Heart right ventricle (tissue), 16 donors: ENCODE measurements around the gene SHROOM3. TPM values are rescaled to one million over a fixed set of nuclear protein-coding genes. Genes with fewer than 3 reads are reported as not detected.
A peak's percentile ranks its signal among the peaks of the same experiment; 100 is the strongest.

Experiments used
- ATAC-seq, 8 donors: fragments of 200-7000 bp; cut with Tn5 transposase; one replicate each; pipeline ENCODE4 v1.9.1; 2020; ENCODE audit warnings: mild to moderate bottlenecking in 8 of 8, moderate library complexity in 8 of 8, moderate number of reproducible peaks in 1 of 8
- DNase-seq, 2 donors: peaks; one replicate each; pipeline ENCODE4 v3.0.0-alpha.2; 2020
- H3K27ac ChIP-seq, 10 donors: fragments of 200-600 bp; sonication (generic) in 2 of 10; one replicate each; pipeline versions ENCODE4 v1.5.0 to v1.8.0; 2020 to 2022; ENCODE audit warnings: mild to moderate bottlenecking in 3 of 10
- H3K27me3 ChIP-seq, 7 donors: fragments of 200-600 bp; one replicate each; pipeline ENCODE4 v1.8.0; 2021 to 2022; ENCODE audit warnings: mild to moderate bottlenecking in 2 of 7
- H3K36me3 ChIP-seq, 9 donors: fragments of 200-600 bp; sonication (generic) in 1 of 9; one replicate each; pipeline versions ENCODE4 v1.5.0 to v1.8.0; 2020 to 2022; ENCODE audit warnings: mild to moderate bottlenecking in 2 of 9
- H3K4me1 ChIP-seq, 9 donors: fragments of 200-600 bp; sonication (generic) in 1 of 9; one replicate each; pipeline versions ENCODE4 v1.5.0 to v1.8.0; 2020 to 2022; ENCODE audit warnings: mild to moderate bottlenecking in 4 of 9
- H3K4me3 ChIP-seq, 10 donors: fragments of 200-600 bp; sonication (generic) in 2 of 10; one replicate each; pipeline versions ENCODE4 v1.5.0 to v1.8.0; 2020 to 2022; ENCODE audit warnings: mild to moderate bottlenecking in 7 of 10, moderate library complexity in 2 of 10
- H3K9me3 ChIP-seq, 11 donors: fragments of 200-600 bp in 10 of 11; sonication (generic) in 2 of 11; one replicate each; pipeline versions ENCODE4 v1.5.0 to v1.8.0; 2013 to 2022; ENCODE audit warnings: mild to moderate bottlenecking in 2 of 11, control low read depth in 1 of 11, moderate library complexity in 1 of 11
- WGBS, 2 donors: extraction: QIAGEN DNeasy Blood & Tissue Kit; methylation state at CpG; one replicate each; pipeline ENCODE4 v1.1.7; 2013; ENCODE audit warnings: inconsistent platforms in 1 of 2; 5-methylcytosine and 5-hydroxymethylcytosine counted together
- intact Hi-C, 10 donors: fragments of 100-400 bp; cut with DNase I; formaldehyde crosslinking; loops; one replicate each; pipeline versions ENCODE4 v1.11.1 to v1.14.2; 2022
- polyA plus RNA-seq, 2 donors: library from polyadenylated mRNA; stranded (reverse); fragments of 200-250 nt; gene quantifications; one replicate each; pipeline ENCODE4 v1.2.3, GENCODE V29; 2013
- total RNA-seq, 10 donors: library from RNA; stranded (reverse); fragmentation: NEBNext Ultra II Directional in 3 of 10; extraction: Animal tissue kit (Norgen Biotek cat#: 25700) in 3 of 10; gene quantifications; one replicate each; pipeline versions ENCODE4 v1.2.1 to v1.2.4, GENCODE V29; 2021 to 2023
- TF ChIP-seq, protein P1 (sequence below), 9 donors: fragments of 200-600 bp; sonication (generic) in 2 of 9; IDR thresholded peaks; one replicate each; pipeline versions ENCODE4 v1.5.0 to v1.8.0; 2021 to 2022; ENCODE audit warnings: antibody characterized with exemption in 9 of 9, mild to moderate bottlenecking in 5 of 9, moderate library complexity in 1 of 9
- donor health status: Arrhythmogenic right ventricular cardiomyopathy.
- donor health status: ischemic (EF 13 %, LVEDD 7.1; RV severe dilation, severe dysfunction).
- donor health status: healthy with polysubstance abuse.
- donor health status: DM: no; HTN: yes; CAD: no.
- donor health status: DM: no; HTN: no; CAD: no.
- donor health status: ischemic (EF 25% LVEDD 6.9; RV normal size, moderate dysfunction).
- donor health status: ischemic (EF 25% LVEDD 5.7; RV mildly dilated, moderate dysfunction).
- donor health status: healthy.
- donor health status: DM: yes; HTN: yes; CAD: no.
- donor health status: Ischemic cardiomyopathy.
- donor health status: ischemic (EF 35%, LVEDD 5.7; RV mildly dilated, moderate dysfunction).
- donor health status: nonischemic (EF 11% LVEDD 7.7; RV severe dilation, severe dysfunction).
- donor health status: DM: yes; HTN: yes; CAD: no.
- donor health status: PGD.
- donor health status: ischemic (EF 29% LVEDD 5.4; RV normal size, mild dysfunction).
- donor health status: nonischemic (EF 23%, LVEDD 6.1; RV moderate dilation, normal function).

Gene SHROOM3
- total and polyA plus RNA-seq, 12 donors, result 1.7 to 33.3 (median 15.9) TPM

DNA sequence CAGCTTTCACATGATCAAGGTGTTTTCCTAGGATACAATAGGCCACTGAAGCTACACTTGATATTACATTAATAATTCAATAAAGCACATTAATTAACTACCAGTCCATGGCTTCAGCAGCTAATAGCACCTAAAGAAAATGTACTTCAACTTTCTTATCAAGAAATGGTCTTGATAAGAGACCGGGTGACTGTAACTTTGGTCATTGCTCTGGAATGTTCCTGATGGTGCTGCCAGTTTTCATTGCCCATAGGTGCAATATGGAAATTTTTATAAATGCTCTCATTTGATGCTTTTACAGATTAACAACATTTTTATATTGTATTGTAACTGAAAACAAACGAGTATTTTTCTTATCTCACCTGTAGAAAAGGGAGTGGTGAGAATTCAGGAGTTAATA lies 165.4 kb downstream of the SHROOM3 start:
- ATAC-seq (no peak), DNase-seq (no peak)
- Histone ChIP-seq H3K4me1 (peaks cover 2 to 42% (median 20%) of the 10 kb centered on the region in 9 donors), H3K27me3 (no peaks in the 10 kb centered on the region), H3K9me3 (no peaks in the 10 kb centered on the region), H3K36me3 (no peaks in the 10 kb centered on the region), H3K4me3 (no peak overlapping the region), H3K27ac (no peak overlapping the region)
- TF ChIP-seq, protein P1, sequence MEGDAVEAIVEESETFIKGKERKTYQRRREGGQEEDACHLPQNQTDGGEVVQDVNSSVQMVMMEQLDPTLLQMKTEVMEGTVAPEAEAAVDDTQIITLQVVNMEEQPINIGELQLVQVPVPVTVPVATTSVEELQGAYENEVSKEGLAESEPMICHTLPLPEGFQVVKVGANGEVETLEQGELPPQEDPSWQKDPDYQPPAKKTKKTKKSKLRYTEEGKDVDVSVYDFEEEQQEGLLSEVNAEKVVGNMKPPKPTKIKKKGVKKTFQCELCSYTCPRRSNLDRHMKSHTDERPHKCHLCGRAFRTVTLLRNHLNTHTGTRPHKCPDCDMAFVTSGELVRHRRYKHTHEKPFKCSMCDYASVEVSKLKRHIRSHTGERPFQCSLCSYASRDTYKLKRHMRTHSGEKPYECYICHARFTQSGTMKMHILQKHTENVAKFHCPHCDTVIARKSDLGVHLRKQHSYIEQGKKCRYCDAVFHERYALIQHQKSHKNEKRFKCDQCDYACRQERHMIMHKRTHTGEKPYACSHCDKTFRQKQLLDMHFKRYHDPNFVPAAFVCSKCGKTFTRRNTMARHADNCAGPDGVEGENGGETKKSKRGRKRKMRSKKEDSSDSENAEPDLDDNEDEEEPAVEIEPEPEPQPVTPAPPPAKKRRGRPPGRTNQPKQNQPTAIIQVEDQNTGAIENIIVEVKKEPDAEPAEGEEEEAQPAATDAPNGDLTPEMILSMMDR (IDR thresholded peaks at IDR 0.05), result no peak
- intact Hi-C loops, result loop anchor here in 1 of 10 donors (10.0 kb wide), 1 partner anchor 154 kb away; no protein-coding TSS in a partner anchor
- 29 to 34% methylated on average over 2 of the region's 2 CpGs for whole genome bisulfite sequencing, 2 donors

DNA sequence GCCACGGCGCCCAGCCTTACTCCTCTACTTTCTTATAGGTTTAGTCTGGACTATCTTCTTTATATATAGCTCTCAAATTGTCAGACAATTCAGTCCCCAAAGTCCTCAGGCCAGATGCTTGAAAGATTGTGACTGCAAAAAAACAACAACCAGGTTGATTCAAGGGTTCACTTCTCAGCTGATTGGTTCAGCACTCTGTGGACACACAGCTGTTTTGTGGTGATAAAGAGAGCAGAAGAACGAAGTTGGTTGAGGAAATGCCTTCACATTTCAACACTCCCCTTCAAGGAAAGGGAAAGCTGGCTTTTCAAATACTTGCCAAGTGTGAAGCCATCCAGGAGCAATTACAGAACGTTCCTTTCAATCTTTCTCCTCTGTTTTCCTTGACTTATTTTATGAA lies 166.8 kb downstream of the SHROOM3 start:
- H3K27ac ChIP-seq, result no peak overlapping the region
- DNase-seq (no peak), ATAC-seq (peak in 4 of 8 donors; percentile 15 to 67 (median 34))
- no peaks in the 10 kb centered on the region for H3K36me3 ChIP-seq
- no peak overlapping the region for H3K4me3 ChIP-seq
- 40 to 43% methylated on average over 4 of the region's 4 CpGs for WGBS, 2 donors
- intact Hi-C loops, result loop anchor here in 1 of 10 donors (10.0 kb wide), 1 partner anchor 153 kb away; no protein-coding TSS in a partner anchor
- no peaks in the 10 kb centered on the region for H3K27me3 ChIP-seq
- TF ChIP-seq, protein P1 (IDR thresholded peaks at IDR 0.05), result no peak
- H3K9me3 ChIP-seq, result no peaks in the 10 kb centered on the region
- H3K4me1 ChIP-seq, result peaks cover 2 to 43% (median 17%) of the 10 kb centered on the region in 9 donors

DNA sequence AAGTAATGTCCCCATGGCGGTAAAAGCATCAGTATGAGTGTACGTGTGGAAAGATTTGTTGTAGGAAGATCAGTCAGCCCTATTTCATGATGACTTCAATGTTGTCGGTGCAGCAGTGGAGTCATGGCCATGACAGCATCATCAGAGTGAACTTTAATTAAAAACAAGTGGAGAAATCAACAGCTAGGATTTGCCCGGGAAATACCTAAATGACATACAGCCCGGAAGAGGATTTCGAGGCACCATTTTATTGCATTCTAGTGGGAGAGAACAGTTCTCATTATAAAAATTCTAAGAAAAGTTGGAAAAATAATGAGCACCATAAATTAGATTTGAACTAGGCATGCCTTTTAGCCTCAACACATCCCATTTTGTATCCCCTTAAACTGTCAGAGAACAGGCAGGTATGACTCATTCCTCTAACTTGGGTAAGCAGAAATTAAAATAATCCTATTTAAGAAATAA lies 170.1 kb downstream of the SHROOM3 start:
- Histone ChIP-seq H3K4me3 (no peak overlapping the region), H3K27ac (no peak overlapping the region), H3K27me3 (no peaks in the 10 kb centered on the region), H3K9me3 (no peaks in the 10 kb centered on the region), H3K36me3 (no peaks in the 10 kb centered on the region), H3K4me1 (peaks cover 2 to 51% (median 21%) of the 10 kb centered on the region in 9 donors)
- intact Hi-C loops, result loop anchor here in 1 of 10 donors (10.0 kb wide), 1 partner anchor 150 kb away; no protein-coding TSS in a partner anchor
- DNase-seq (no peak), ATAC-seq (peak in 2 of 8 donors; percentile 32 to 37)
- TF ChIP-seq, protein P1 (IDR thresholded peaks at IDR 0.05), result no peak
- 67 to 71% methylated on average over 6 of the region's 6 CpGs for WGBS, 2 donors

DNA sequence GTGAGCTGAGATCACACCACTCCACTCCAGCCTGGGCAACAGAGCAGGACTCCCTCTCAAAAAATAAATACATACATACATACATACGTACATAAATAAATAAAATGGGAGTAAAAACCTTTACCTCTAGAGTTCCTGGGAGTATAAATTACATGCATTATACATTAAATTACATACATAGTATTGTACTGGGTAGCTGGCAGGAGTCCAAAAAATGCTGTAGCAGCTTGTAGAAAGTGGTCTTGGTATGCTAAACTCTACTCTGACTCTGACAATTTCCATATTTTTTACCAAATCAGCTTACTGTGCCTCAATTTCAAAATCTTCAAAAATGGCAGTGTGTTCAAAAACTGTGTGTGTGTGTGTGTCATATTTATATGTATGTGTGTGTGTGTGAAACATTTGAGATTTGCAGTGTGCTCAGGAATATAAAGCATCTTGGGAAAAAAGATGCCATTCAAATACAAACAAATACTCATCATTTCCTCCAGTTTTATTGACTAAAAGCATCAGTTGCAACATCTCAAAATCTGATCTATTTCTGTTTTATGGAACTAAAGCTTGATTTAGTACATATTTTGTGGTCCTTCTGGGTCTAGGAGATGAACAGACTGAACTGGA lies 171.7 kb downstream of the SHROOM3 start:
- peaks cover 2 to 49% (median 21%) of the 10 kb centered on the region in 9 donors for H3K4me1 ChIP-seq
- TF ChIP-seq, protein P1 (IDR thresholded peaks at IDR 0.05), result no peak
- no peaks in the 10 kb centered on the region for H3K9me3 ChIP-seq
- intact Hi-C loops, result loop anchor here in 1 of 10 donors (10.0 kb wide), 1 partner anchor 148 kb away; no protein-coding TSS in a partner anchor
- 85 to 96% methylated on average over 1 of the region's 1 CpG for WGBS, 2 donors
- ATAC-seq (no peak), DNase-seq (no peak)
- H3K27ac ChIP-seq, result no peak overlapping the region
- no peaks in the 10 kb centered on the region for H3K36me3 ChIP-seq
- no peak overlapping the region for H3K4me3 ChIP-seq
- no peaks in the 10 kb centered on the region for H3K27me3 ChIP-seq
